GM23338 (cell line): Measurements from ENCODE around the gene C5orf47. TPM values are rescaled to one million over a fixed set of nuclear protein-coding genes. Genes with fewer than 3 reads are reported as not detected.
"Not testable (repeated sequence)": the region's sequence is repeated elsewhere in the genome, so short reads cannot be mapped to it uniquely, and the experiment has no call there.

Source experiments
- ATAC-seq: fragments of 200-7000 bp; cut with Tn5 transposase; 3 replicates; pipeline ENCODE4 v1.9.1; 2020
- DNase-seq: peaks from one replicate; pipeline ENCODE4 v3.0.0-alpha.2; 2015; ENCODE audit warnings: low spot score
- H2AFZ ChIP-seq: fragments of 200-600 bp; sonication (generic); 2 replicates; pipeline ENCODE4 v1.8.0; 2016; ENCODE audit warnings: antibody characterized with exemption, mild to moderate bottlenecking, moderate library complexity
- H3F3A ChIP-seq: fragments of 200-600 bp; sonication (generic); replicated peaks from 2 replicates; pipeline ENCODE4 v1.8.0; 2017; ENCODE audit warnings: antibody characterized with exemption, mixed run types, low read depth
- H3K27ac ChIP-seq: fragments of 200-600 bp; sonication (generic); 2 replicates; pipeline ENCODE4 v1.6.1; 2016; ENCODE audit warnings: low read depth
- H3K27me3 ChIP-seq: fragments of 200-600 bp; sonication (generic); 2 replicates; pipeline ENCODE4 v1.8.0; 2016; ENCODE audit warnings: mild to moderate bottlenecking, mixed run types, moderate library complexity; ENCODE audit not compliant: insufficient read depth
- H3K36me3 ChIP-seq: fragments of 200-600 bp; sonication (generic); 2 replicates; pipeline ENCODE4 v1.8.0; 2016; ENCODE audit warnings: mild to moderate bottlenecking; ENCODE audit not compliant: insufficient read depth
- H3K4me1 ChIP-seq: fragments of 200-600 bp; sonication (generic); 2 replicates; pipeline ENCODE4 v1.8.0; 2016; ENCODE audit warnings: mild to moderate bottlenecking, moderate library complexity; ENCODE audit not compliant: insufficient read depth
- H3K4me2 ChIP-seq: fragments of 200-600 bp; sonication (generic); 2 replicates; pipeline ENCODE4 v1.7.1; 2017; ENCODE audit warnings: mixed run types
- H3K4me3 ChIP-seq: fragments of 200-600 bp; sonication (generic); 2 replicates; pipeline ENCODE4 v1.6.1; 2016; ENCODE audit warnings: mixed run types
- H3K79me2 ChIP-seq: fragments of 200-600 bp; sonication (generic); replicated peaks from 2 replicates; pipeline ENCODE4 v1.8.0; 2017; ENCODE audit warnings: mild to moderate bottlenecking; ENCODE audit not compliant: insufficient read depth
- H3K9me2 ChIP-seq: fragments of 200-600 bp; sonication (generic); 2 replicates; pipeline ENCODE4 v1.8.0; 2017; ENCODE audit not compliant: insufficient read depth
- H4K20me1 ChIP-seq: fragments of 200-600 bp; sonication (generic); replicated peaks from 2 replicates; pipeline ENCODE4 v1.8.0; 2017; ENCODE audit warnings: mild to moderate bottlenecking; ENCODE audit not compliant: insufficient read depth
- H3K27ac Mint-ChIP-seq: 2 replicates; pipeline ENCODE4 v1.8.0; 2020; ENCODE audit warnings: inconsistent platforms, mild to moderate bottlenecking, moderate library complexity, mixed read lengths
- H3K27me3 Mint-ChIP-seq: 3 replicates; pipeline ENCODE4 v1.8.0; 2022; ENCODE audit warnings: low read depth, mild to moderate bottlenecking, moderate library complexity, mixed read lengths, inconsistent platforms; ENCODE audit not compliant: insufficient read depth, poor library complexity
- H3K36me3 Mint-ChIP-seq: 3 replicates; pipeline ENCODE4 v1.8.0; 2021; ENCODE audit warnings: low read depth, mild to moderate bottlenecking, inconsistent platforms, moderate library complexity, mixed read lengths
- H3K4me1 Mint-ChIP-seq: 3 replicates; pipeline ENCODE4 v1.8.0; 2020; ENCODE audit warnings: mild to moderate bottlenecking, inconsistent platforms, mixed read lengths
- H3K4me3 Mint-ChIP-seq: 3 replicates; pipeline ENCODE4 v1.8.0; 2021; ENCODE audit warnings: moderate library complexity, mild to moderate bottlenecking, inconsistent platforms, mixed read lengths
- H3K9me3 Mint-ChIP-seq: 3 replicates; pipeline ENCODE4 v1.8.0; 2020; ENCODE audit warnings: moderate library complexity, mild to moderate bottlenecking, inconsistent platforms, mixed read lengths
- CREB1 ChIP-seq: fragments of 250-450 bp; sonication (Bioruptor Pico); IDR thresholded peaks from 2 replicates; pipeline ENCODE4 v1.5.0; 2020; ENCODE audit warnings: low read depth, mild to moderate bottlenecking, moderate library complexity
- EZH2phosphoT487 ChIP-seq: fragments of 200-600 bp; sonication (generic); IDR thresholded peaks from one replicate; pipeline ENCODE4 v1.8.1; 2018; ENCODE audit warnings: antibody characterized with exemption; ENCODE audit not compliant: unreplicated experiment
- JUNB ChIP-seq: IDR thresholded peaks from one replicate; pipeline ENCODE4 v1.6.1; 2016; ENCODE audit warnings: antibody characterized with exemption; ENCODE audit not compliant: unreplicated experiment
- POLR2AphosphoS5 ChIP-seq: IDR thresholded peaks from 2 replicates; pipeline ENCODE4 v1.6.1; 2016; ENCODE audit warnings: antibody characterized with exemption, low read depth
- polyA plus RNA-seq: library from polyadenylated mRNA; unstranded; fragments of >200 nt; fragmentation: Nextera tagmentation; extraction: Ambion mirVana; gene quantifications from 2 replicates; pipeline ENCODE4 v1.2.1, GENCODE V29; 2016
- total RNA-seq: library from RNA; depleted of rRNA; stranded (reverse); fragments of >200 nt; shearing (Covaris generic); gene quantifications from 2 replicates; pipeline ENCODE4 v1.2.3, GENCODE V29; 2014
- TF ChIP-seq, protein P1 (sequence below): IDR thresholded peaks from one replicate; pipeline ENCODE4 v1.6.1; 2018; ENCODE audit warnings: antibody characterized with exemption; ENCODE audit not compliant: unreplicated experiment
- TF ChIP-seq, protein P2 (sequence below), 2 experiments: fragments of 200-600 bp in 1 of 2; sonication (generic) in 1 of 2; conservative IDR thresholded peaks; 2 replicates each; pipeline versions ENCODE4 v1.5.1 to v1.6.1; 2016 to 2017; ENCODE audit warnings: antibody characterized with exemption in 2 of 2, low read depth in 2 of 2, mild to moderate bottlenecking in 2 of 2, moderate library complexity in 1 of 2

C5orf47 gene
- total and polyA plus RNA-seq, 2 experiments from 2014 or later, result 0.63 to 1.1 TPM

DNA sequence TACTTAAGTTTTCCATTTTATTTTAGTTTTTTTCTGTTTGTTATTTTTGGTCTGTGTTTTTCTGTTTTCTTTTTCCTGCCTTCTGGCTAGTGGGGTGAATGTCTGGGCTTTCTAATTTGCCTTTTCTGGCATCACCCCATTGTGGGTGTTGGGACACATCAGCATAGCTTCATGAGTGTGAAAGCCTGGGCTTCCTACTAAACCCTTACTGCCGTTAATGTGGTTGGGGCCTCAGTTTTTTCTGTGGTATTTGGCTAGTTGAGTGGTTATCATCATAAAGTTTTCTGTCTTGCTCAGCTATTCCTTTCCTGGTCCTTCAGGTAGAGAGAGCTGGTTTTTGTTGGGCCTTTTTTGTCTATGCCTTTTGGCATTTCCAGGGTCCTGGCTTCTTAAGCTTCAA, 21.4 kb downstream of the C5orf47 start (continued):
- TF ChIP-seq, protein P1, sequence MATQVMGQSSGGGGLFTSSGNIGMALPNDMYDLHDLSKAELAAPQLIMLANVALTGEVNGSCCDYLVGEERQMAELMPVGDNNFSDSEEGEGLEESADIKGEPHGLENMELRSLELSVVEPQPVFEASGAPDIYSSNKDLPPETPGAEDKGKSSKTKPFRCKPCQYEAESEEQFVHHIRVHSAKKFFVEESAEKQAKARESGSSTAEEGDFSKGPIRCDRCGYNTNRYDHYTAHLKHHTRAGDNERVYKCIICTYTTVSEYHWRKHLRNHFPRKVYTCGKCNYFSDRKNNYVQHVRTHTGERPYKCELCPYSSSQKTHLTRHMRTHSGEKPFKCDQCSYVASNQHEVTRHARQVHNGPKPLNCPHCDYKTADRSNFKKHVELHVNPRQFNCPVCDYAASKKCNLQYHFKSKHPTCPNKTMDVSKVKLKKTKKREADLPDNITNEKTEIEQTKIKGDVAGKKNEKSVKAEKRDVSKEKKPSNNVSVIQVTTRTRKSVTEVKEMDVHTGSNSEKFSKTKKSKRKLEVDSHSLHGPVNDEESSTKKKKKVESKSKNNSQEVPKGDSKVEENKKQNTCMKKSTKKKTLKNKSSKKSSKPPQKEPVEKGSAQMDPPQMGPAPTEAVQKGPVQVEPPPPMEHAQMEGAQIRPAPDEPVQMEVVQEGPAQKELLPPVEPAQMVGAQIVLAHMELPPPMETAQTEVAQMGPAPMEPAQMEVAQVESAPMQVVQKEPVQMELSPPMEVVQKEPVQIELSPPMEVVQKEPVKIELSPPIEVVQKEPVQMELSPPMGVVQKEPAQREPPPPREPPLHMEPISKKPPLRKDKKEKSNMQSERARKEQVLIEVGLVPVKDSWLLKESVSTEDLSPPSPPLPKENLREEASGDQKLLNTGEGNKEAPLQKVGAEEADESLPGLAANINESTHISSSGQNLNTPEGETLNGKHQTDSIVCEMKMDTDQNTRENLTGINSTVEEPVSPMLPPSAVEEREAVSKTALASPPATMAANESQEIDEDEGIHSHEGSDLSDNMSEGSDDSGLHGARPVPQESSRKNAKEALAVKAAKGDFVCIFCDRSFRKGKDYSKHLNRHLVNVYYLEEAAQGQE, result no peak
- TF ChIP-seq JUNB (no peak), EZH2phosphoT487 (no peak), CREB1 (CRISPR knock-in tag) (no peak), POLR2AphosphoS5 (no peak)

- no peak for ATAC-seq
- H3K27me3 ChIP-seq, result no peaks in the 10 kb centered on the region
- H2AFZ ChIP-seq, result no peak overlapping the region
- H3K36me3 Mint-ChIP-seq, result no peaks in the 10 kb centered on the region
- H3K9me2 ChIP-seq, result no peaks in the 10 kb centered on the region
- no peaks in the 10 kb centered on the region for H4K20me1 ChIP-seq
- H3K4me2 ChIP-seq, result no peak overlapping the region
- no peaks in the 10 kb centered on the region for H3K4me1 ChIP-seq
- no peak for DNase-seq
- no peak overlapping the region for H3K4me3 Mint-ChIP-seq
- H3K9me3 Mint-ChIP-seq, result peaks cover 8% of the 10 kb centered on the region; the same call in 2 of the 3 replicates
- no peak overlapping the region for H3K27ac ChIP-seq
- H3K27me3 Mint-ChIP-seq, result no peaks in the 10 kb centered on the region
- no peak overlapping the region for H3K4me3 ChIP-seq
- H3K27ac Mint-ChIP-seq, result no peak overlapping the region
- H3K36me3 ChIP-seq, result no peaks in the 10 kb centered on the region
- TF ChIP-seq POLR2AphosphoS5, result no peak
- no peak for TF ChIP-seq JUNB
- H3F3A ChIP-seq, result no peaks in the 10 kb centered on the region
- no peaks in the 10 kb centered on the region for H3K4me1 Mint-ChIP-seq
- no peaks in the 10 kb centered on the region for H3K79me2 ChIP-seq
Observed at GRCh38 chr5:174011441-174011840, 22.5 kb downstream of the C5orf47 start.

GRCh38 chr5:174020069-174020927, 31.3 kb downstream of the C5orf47 start:
- H3K4me1 Mint-ChIP-seq, result peaks cover 17% of the 10 kb centered on the region
- peak overlapping the region; percentile 39 for H3K27ac Mint-ChIP-seq
- not testable (repeated sequence) for H3K79me2 ChIP-seq, H3K27me3 ChIP-seq, H3K36me3 Mint-ChIP-seq, H3K4me1 ChIP-seq, H3K27me3 Mint-ChIP-seq, H3K9me2 ChIP-seq, H4K20me1 ChIP-seq, H3K27ac ChIP-seq, H3K36me3 ChIP-seq, H3F3A ChIP-seq
- TF ChIP-seq, protein P2, sequence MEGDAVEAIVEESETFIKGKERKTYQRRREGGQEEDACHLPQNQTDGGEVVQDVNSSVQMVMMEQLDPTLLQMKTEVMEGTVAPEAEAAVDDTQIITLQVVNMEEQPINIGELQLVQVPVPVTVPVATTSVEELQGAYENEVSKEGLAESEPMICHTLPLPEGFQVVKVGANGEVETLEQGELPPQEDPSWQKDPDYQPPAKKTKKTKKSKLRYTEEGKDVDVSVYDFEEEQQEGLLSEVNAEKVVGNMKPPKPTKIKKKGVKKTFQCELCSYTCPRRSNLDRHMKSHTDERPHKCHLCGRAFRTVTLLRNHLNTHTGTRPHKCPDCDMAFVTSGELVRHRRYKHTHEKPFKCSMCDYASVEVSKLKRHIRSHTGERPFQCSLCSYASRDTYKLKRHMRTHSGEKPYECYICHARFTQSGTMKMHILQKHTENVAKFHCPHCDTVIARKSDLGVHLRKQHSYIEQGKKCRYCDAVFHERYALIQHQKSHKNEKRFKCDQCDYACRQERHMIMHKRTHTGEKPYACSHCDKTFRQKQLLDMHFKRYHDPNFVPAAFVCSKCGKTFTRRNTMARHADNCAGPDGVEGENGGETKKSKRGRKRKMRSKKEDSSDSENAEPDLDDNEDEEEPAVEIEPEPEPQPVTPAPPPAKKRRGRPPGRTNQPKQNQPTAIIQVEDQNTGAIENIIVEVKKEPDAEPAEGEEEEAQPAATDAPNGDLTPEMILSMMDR (conservative IDR thresholded peaks at IDR 0.05; ENCODE audit: low read depth in 2 of 2), result peak; percentile 88 to 89
- Histone ChIP-seq H2AFZ (peak overlapping the region; percentile 67; the same call in 1 of the 2 replicates), H3K4me3 (peak overlapping the region; percentile 59), H3K4me2 (peak overlapping the region; percentile 76)
- peak overlapping the region; percentile 67 for H3K4me3 Mint-ChIP-seq
- peaks cover 15% of the 10 kb centered on the region; the same call in 2 of the 3 replicates for H3K9me3 Mint-ChIP-seq
- peak; percentile 98 for ATAC-seq
- DNase-seq, result peak; percentile 86
